Neural cell (in vitro differentiated cells): ENCODE results near the gene EVL.

Experiments
- EP300 ChIP-seq: fragments of 450-650 bp; conservative IDR thresholded peaks from 2 replicates; pipeline ENCODE4 v1.6.1; 2014; ENCODE audit warnings: antibody characterized with exemption, mild to moderate bottlenecking, moderate library complexity; ENCODE audit not compliant: poor library complexity, severe bottlenecking
- EZH2 ChIP-seq: fragments of 200-600, 300-800 bp; shearing (Covaris generic), sonication (generic); IDR thresholded peaks from 2 replicates; pipeline ENCODE4 v1.6.1; 2014; ENCODE audit warnings: antibody characterized with exemption, low read length, borderline replicate concordance, mild to moderate bottlenecking; ENCODE audit not compliant: insufficient read depth, poor library complexity, severe bottlenecking
- MXI1 ChIP-seq: fragments of 450-650 bp; conservative IDR thresholded peaks from 2 replicates; pipeline ENCODE4 v1.6.1; 2014; ENCODE audit warnings: antibody characterized with exemption, mild to moderate bottlenecking; ENCODE audit not compliant: poor library complexity, severe bottlenecking
- POLR2AphosphoS5 ChIP-seq: IDR thresholded peaks from 2 replicates; pipeline ENCODE4 v1.6.1; 2012
- RAD21 ChIP-seq: fragments of 450-650 bp; conservative IDR thresholded peaks from 2 replicates; pipeline ENCODE4 v1.6.1; 2014; ENCODE audit warnings: antibody characterized with exemption, mild to moderate bottlenecking, moderate library complexity
- REST ChIP-seq: IDR thresholded peaks from 2 replicates; pipeline ENCODE4 v1.6.1; 2012; ENCODE audit warnings: borderline replicate concordance
- SMC3 ChIP-seq: fragments of 450-650 bp; conservative IDR thresholded peaks from 2 replicates; pipeline ENCODE4 v1.6.1; 2014; ENCODE audit warnings: antibody characterized with exemption, mild to moderate bottlenecking, moderate library complexity; ENCODE audit not compliant: poor library complexity
- TAF1 ChIP-seq: IDR thresholded peaks from 2 replicates; pipeline ENCODE4 v1.6.1; 2012; ENCODE audit warnings: low read depth
- TF ChIP-seq, protein P1 (sequence below): fragments of 450-650 bp; IDR thresholded peaks from 2 replicates; pipeline ENCODE4 v1.5.1; 2014; ENCODE audit warnings: antibody characterized with exemption, mild to moderate bottlenecking, moderate library complexity; ENCODE audit not compliant: poor library complexity, severe bottlenecking

- TF ChIP-seq, protein P1, sequence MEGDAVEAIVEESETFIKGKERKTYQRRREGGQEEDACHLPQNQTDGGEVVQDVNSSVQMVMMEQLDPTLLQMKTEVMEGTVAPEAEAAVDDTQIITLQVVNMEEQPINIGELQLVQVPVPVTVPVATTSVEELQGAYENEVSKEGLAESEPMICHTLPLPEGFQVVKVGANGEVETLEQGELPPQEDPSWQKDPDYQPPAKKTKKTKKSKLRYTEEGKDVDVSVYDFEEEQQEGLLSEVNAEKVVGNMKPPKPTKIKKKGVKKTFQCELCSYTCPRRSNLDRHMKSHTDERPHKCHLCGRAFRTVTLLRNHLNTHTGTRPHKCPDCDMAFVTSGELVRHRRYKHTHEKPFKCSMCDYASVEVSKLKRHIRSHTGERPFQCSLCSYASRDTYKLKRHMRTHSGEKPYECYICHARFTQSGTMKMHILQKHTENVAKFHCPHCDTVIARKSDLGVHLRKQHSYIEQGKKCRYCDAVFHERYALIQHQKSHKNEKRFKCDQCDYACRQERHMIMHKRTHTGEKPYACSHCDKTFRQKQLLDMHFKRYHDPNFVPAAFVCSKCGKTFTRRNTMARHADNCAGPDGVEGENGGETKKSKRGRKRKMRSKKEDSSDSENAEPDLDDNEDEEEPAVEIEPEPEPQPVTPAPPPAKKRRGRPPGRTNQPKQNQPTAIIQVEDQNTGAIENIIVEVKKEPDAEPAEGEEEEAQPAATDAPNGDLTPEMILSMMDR: no peak
- TF ChIP-seq REST: no peak
- no peak for TF ChIP-seq EZH2
- TF ChIP-seq TAF1: no peak
- no peak for TF ChIP-seq RAD21
- no peak for TF ChIP-seq EP300
- no peak for TF ChIP-seq POLR2AphosphoS5
- TF ChIP-seq SMC3: no peak
- TF ChIP-seq MXI1: no peak
These were observed 9.3 kb downstream of the EVL start for GRCh38 chr14:100074431-100075100.
